HG03342 (cell line): ENCODE results near the gene TFF3.

ENCODE experiments used
- ATAC-seq: cut with Tn5 transposase; IDR thresholded peaks from one replicate; pipeline ENCODE4 v1.9.1; 2021; ENCODE audit warnings: mild to moderate bottlenecking, moderate library complexity; ENCODE audit not compliant: unreplicated experiment

TFF3 gene

GRCh38 chr21:42315296-42315891 is at the start of gene TFF3:
Gene TFF3 (minus strand): TSS chr21:42315409. CDS start chr21:42315374, 35 bp downstream.
- ATAC-seq = no peak

GRCh38 chr21:42364304-42364865 is 49.2 kb upstream of the TFF3 start:
- ATAC-seq = no peak

GRCh38 chr21:42363312-42363711 is 48.1 kb upstream of the TFF3 start:
- no peak for ATAC-seq

- ATAC-seq = no peak
Observed at GRCh38 chr21:42362700-42363099, 47.5 kb upstream of the TFF3 start.

GRCh38 chr21:42362198-42362597 is 47.0 kb upstream of the TFF3 start:
- ATAC-seq = no peak

GRCh38 chr21:42361286-42361685 is 46.1 kb upstream of the TFF3 start:
- ATAC-seq = no peak

- no peak for ATAC-seq
Observed at GRCh38 chr21:42360317-42360716, 45.1 kb upstream of the TFF3 start.

GRCh38 chr21:42358937-42359336 is 43.7 kb upstream of the TFF3 start:
- ATAC-seq = no peak

- ATAC-seq = no peak
Observed at GRCh38 chr21:42358261-42358660, 43.1 kb upstream of the TFF3 start.

- ATAC-seq = no peak
Observed at GRCh38 chr21:42357307-42357706, 42.1 kb upstream of the TFF3 start.

GRCh38 chr21:42356650-42357049 is 41.4 kb upstream of the TFF3 start:
- ATAC-seq = no peak

- ATAC-seq = no peak
Observed at GRCh38 chr21:42356046-42356445, 40.8 kb upstream of the TFF3 start.

GRCh38 chr21:42353623-42354022 is 38.4 kb upstream of the TFF3 start:
- ATAC-seq = no peak

GRCh38 chr21:42352441-42353095 is 37.4 kb upstream of the TFF3 start:
- no peak for ATAC-seq

GRCh38 chr21:42351626-42352440 is 36.6 kb upstream of the TFF3 start:
- ATAC-seq = no peak

- no peak for ATAC-seq
Observed at GRCh38 chr21:42350927-42351426, 35.8 kb upstream of the TFF3 start, which contains the start of gene TFF2. Gene TFF2 (minus strand): TSS chr21:42350994. CDS start chr21:42350957, 37 bp downstream.

GRCh38 chr21:42350318-42350910 is 35.2 kb upstream of the TFF3 start:
- no peak for ATAC-seq

GRCh38 chr21:42349420-42350317 is 34.5 kb upstream of the TFF3 start:
- no peak for ATAC-seq

- ATAC-seq = no peak
Observed at GRCh38 chr21:42348762-42349161, 33.6 kb upstream of the TFF3 start.
